HG02973 (cell line): ENCODE data around the gene GGTLC2.

Experiments
- ATAC-seq: cut with Tn5 transposase; IDR thresholded peaks from one replicate; pipeline ENCODE4 v1.9.1; 2021; ENCODE audit warnings: moderate library complexity; ENCODE audit not compliant: unreplicated experiment

GGTLC2 gene

DNA sequence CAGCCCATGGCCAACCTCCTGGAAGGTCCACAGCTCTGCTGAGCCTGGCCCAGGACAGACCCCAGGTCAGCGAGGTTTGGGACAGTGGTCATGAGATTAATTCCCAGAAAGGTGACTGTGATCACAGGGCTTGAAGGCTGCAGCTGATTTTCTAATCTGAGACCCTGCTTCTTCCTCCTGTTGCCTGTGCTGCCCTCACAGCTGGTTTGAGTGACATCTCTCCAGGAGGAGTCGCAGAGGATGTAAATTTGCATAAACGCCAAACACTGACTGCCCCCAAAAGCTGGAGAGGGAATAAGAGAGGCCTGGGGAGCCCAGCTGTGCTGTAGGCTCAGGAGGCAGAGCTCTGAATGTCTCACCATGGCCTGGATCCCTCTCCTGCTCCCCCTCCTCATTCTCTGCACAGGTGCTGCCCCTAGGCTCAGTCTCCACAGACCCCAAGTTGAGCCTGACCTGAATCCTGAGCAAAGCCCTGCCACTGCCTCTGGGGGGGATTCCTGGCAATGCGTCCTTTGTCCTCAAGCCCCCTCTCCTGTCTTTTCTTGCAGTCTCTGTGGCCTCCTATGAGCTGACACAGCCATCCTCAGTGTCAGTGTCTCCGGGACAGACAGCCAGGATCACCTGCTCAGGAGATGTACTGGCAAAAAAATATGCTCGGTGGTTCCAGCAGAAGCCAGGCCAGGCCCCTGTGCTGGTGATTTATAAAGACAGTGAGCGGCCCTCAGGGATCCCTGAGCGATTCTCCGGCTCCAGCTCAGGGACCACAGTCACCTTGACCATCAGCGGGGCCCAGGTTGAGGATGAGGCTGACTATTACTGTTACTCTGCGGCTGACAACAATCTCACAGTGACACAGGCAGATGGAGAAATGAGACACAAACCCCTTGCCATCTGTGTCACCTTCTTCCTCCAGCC is 23.8 kb downstream of the GGTLC2 start:
- ATAC-seq = no peak

DNA sequence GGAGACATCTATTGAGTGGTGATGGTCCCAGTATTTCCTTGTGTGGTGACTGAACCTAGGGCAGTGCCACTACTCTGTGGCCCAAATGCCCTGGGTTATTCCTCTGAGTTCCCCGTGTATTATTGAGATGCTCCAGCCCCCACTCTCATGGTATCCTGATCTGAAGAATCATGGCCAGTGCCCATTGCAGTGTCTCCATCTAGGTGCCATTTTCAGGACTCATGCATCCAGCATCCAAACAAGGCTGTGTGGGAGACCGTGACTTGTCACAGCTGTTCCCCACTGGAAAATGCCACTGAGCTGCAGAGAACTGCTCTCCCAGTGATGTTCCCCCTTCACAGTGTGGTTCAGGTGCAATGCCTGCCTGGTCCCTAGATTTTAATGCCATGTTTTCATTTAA is 24.7 kb downstream of the GGTLC2 start:
- ATAC-seq = no peak

DNA sequence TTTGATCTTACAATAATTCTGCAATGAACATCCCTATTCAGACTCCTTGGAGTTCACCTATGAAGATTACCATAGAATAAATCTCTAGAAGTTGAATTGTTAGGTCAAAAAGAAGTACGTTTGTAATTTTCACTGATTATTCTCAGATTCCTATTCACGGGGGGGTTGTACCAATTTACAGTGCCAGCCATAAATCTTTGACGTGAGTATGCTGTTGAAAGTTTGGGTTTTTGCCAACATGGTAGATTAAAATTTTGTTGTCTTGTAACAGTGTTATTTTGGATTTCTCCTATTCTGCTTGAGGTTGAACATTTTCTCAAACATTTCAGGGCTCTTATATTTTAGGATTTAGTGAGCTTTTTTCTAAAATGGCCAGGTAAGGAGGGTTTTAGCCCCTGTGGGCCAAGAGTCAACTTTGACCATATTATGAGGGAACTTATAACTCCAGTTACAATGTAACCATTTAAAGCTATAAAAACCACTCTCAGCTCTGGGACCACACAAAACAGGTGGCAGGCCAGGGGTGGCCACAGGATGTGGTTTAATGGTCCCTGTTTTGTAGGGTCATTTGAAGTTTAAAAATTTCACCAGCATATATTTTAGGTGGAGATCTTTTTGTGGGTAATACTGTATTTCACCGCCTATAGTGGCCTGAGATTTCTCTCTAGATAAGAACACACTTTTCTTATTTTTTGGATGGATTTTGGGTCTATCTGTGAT is 25.8 kb downstream of the GGTLC2 start:
- no peak for ATAC-seq

DNA sequence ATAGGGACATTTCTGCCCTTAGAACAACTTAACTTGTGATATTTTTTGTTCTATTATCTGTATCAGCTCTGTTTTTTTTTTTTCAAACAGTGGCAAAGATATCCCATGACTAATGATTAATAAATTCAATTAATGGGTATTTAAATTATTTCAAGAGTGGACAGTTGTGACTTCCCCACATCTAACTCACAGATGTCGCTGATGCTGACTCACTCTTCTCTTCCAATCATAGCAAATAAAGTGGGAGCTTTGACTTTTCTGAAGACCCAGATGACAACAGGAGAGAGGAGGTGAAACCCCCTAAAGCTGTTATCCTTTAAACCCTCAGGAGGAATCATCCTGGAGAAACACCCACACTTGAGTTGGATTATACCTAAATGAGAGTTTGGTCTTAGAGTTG is 27.1 kb downstream of the GGTLC2 start:
- no peak for ATAC-seq

DNA sequence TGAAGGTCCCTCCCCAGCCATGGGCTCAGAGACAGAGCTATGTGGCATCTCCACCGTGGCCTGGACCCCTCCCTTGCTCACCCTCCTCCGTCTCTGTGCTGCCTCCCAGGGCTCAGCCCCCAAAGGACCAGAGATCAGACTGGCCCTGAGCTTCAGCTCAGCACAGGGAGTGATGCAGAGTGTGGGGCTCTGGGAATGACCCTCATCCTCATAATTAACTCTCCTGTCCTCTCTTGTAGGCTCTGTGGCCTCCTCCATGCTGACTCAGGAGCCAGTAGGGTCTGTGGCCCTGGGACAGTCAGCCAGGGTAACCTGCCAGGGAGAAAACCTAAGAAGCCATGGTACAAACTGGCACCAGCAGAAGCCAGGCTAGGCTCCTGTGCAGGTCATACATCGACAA is 28.7 kb downstream of the GGTLC2 start:
- no peak for ATAC-seq

DNA sequence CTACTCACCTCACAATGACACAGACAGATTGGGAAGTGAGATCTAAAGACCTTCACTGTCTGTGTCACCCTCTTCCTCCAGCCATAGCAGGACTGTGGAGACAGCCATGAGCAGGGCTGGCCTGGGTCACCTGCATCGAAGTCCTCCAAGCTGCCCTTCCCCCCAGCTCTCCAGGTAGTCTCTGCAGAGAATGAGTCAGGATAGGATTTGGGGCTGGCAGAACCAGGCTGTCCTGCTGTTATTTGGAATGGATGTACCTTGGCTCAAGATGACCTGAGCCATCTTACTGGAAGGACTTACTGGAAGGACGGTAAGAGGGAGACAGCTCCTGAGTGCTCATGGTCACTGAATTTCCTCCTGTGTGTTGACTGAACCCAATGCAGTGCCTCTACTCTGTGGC is 29.2 kb downstream of the GGTLC2 start:
- ATAC-seq = no peak

DNA sequence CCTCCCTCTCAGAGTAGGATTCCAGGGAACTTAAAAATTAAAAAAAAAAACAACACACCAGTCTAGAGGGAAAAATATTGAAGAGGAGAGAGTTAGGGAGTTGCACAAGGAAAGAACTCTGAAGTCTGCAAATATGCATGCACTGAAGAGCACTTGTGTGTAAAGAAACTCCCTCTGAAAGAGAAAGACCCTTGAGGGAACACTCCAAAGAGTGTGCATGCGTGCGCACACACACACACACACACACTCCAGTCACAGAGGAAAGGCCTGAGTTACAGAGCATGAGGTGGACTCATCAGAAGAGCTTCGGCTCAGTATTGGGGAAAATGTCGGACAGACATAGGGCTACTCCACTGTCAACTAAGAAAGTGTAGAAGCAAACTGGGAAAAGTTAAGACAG is 30.1 kb downstream of the GGTLC2 start:
- ATAC-seq = no peak

DNA sequence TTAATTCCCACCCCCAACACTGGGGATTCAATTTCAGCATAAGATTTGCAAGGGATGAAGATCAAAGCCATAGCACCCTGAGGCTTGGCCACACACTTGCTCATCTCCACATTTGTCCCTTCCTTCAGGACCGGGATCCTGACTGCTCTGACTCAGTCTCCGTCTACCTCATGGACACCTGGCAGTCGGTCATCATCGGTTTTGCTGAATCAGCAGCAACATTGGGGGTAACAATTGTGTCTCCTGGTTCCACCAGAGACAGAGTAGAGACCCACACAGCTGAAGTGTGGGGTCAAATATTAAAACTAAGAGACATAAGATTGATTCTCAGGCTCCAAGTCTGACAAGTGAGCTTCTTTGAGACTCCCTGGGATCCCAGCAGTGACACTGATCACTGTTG is 34.6 kb downstream of the GGTLC2 start:
- ATAC-seq = no peak

DNA sequence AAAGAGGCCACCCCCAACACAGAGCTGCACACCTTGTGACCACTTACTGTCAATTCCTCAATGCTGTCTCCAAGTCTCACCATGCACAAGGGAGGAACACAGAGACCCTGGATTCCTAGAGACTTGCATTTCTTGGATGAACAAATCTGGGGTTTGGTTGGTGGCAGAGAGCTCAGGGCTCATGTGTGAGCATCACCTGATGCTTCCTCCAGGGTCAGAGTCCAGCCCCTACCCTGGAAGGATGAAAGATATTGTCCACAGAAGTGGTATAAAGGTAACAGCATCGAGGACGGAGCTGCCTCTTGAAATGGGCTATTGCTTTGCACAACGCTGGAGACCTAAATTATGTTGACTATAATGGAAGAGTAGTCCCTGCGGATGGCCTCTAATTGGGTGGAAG is 36.0 kb downstream of the GGTLC2 start:
- no peak for ATAC-seq

DNA sequence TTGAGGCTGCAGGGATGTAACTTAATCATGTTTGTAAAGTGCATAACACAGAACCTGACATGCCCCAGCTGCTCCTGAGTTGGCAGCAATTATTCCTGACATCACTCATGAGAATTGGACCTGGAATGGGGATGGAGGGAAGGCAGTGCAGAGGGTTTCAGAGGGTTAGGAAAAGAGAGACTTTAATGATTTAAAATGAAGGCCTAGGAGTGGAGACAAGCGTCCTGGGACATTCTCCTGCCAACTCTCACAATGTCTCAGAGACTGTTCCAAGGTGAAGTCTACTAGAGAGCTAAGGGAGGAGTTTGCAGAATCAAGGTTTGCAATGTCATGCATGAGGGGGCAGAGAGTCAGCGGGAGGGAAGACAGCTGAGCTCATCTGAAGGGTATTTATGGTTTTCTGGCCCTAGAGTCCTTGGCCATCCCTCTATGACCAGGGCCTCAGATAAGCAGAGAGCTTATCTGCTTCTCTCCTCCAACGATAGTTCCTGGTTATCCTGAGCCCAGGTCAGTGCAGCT is 36.9 kb downstream of the GGTLC2 start:
- no peak for ATAC-seq

DNA sequence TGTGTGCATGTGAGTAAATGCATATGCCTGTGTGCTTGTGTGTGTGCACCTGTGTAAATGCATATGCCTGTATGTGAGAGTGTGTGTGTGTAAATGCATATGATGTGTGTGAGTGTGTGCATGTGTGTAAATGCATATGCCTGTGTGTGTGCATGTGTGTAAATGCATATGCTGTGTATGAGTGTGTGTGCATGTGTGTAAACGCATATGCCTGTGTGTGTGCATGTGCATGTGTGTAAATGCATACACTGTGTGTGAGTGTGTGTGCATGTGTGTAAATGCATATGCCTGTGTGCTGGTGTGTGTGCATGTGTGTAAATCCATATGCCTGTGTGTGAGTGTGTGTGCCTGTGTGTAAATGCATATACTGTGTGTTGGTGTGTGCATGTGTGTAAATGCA is 37.8 kb downstream of the GGTLC2 start:
- ATAC-seq = no peak

DNA sequence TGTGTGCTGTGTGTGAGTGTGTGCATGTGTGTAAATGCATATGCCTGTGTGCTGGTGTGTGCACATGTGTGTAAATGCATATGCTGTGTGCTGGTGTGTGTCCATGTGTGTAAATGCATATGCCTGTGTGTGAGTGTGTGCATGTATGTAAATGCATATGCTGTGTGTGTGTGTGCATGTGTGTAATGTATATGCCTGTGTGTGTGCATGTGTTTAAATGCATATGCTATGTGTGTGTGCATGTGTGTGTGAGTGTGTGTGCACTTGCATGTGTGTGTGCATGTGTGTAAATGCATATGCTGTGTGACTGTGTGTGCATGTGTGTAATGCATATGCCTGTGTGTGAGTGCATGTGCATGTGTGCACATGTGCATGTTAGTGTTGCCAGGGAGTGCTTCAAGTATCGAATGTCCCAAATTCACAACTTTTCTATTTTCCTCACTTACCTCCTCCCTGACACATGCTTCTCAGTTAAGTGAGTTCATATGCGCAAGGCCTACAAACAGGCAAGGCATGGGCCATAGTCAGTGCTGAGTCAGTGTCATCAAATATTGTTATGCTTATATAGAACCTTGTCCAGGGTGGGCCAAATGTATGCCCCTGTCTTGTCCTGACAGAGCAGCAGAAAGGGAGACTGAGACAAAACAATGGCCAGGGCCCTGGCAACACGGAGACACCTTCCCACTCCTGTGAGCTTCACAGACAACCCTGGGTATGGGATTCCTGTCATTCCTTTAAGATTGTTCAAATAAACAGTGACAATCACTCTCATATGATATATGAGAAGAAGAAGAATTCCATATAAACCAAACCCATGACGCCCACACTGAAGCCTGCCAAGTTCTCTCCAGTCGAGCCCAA is 38.6 kb downstream of the GGTLC2 start:
- ATAC-seq = no peak

DNA sequence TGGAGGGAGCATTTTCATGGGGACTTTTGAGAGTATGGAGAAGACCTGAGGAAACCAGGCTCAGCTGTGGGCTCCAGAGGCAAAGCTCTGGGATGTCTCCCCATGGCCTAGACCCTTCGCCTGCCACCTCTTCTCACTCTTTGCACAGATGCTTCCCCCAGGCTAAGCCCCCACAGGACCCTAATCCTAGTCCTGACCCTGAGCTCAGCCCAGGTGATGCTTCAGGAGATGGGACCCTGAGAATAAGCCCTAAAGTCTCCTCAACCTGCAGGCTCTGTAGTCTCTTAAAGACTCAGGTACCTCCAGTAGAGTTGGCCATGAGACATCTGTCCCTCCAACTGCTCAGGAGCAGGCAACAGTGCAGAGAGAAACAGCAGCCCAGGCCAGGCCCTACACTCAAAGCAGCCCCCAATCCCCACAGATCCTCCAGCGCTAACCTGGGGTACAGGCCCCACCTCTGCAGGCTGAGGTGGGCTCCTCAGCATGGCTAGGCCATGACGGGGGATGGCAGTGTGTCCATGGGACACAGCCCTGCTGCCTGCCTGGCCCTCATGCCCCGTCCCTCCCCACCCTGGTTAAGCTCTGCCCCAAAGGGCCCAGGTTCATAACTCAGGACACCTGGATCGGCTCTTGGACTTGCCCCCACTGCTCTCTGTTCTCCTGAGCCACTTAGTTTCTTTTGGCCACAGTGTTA is 39.4 kb downstream of the GGTLC2 start:
- ATAC-seq = no peak

DNA sequence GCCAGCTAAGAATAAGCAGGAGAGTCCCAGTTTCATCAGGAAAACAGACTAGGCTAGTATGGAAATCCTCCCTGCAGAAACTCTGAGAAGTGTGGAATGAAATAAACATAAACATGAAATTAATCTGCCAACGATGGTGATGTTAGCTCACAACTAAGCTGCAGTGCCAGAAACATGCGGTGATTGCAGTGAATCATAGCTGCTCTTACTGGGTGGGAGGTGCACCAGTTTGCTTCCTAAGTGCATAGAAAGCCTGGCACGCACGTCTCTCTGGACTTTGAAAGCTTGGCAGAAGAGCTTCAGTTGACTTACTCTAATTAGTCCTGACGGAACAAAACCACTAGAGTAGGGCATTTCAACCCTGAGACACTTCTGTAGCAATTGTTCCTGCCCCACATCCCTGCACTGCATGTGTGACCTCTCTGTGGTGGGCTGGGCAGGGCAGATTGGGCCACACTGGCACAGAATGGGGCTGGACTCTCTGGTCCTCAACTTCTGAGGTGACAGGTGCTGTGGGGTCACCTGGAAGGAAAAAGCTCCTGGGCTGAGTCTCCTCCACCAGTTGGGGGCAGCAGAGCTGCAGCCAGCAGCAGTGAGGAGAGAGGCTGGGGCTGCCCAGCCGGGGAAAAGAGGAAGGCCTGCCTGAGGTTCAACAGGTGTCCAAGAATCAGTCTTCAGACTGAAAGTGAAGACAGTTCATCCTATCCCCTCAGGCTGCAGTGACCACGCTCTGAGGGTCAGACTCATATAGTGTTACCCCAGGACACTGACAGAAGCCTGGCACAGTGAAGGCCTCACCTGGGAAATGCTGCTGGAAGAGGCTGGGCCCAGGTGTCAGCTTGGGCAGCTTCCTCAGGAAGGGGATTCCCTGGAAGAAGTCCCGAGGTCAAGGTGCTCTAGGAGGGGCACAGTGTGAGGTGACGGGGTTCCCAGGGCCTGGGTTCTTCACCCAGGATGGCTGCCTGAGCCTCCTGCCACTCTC is 40.5 kb downstream of the GGTLC2 start:
- ATAC-seq = peak; percentile 42

DNA sequence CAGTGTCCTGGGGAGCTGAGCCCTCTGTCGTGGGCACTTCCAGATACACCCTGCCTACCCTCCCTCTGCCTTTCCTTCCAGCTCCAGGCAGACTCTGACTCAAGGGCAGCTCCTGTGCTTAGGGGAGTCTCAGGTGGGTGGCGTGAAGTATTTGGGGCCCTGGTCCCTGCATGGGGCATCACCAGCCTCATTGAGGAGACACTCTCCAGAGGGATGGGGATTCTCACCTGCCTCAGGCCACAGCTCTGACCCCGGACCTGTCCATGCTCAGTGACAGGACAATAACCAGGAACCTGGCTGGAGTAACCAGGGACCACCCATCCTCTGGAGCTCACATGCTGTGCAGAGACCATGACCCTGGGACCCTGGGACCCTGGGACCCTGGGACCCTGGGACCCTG is 41.2 kb downstream of the GGTLC2 start:
- no peak for ATAC-seq

DNA sequence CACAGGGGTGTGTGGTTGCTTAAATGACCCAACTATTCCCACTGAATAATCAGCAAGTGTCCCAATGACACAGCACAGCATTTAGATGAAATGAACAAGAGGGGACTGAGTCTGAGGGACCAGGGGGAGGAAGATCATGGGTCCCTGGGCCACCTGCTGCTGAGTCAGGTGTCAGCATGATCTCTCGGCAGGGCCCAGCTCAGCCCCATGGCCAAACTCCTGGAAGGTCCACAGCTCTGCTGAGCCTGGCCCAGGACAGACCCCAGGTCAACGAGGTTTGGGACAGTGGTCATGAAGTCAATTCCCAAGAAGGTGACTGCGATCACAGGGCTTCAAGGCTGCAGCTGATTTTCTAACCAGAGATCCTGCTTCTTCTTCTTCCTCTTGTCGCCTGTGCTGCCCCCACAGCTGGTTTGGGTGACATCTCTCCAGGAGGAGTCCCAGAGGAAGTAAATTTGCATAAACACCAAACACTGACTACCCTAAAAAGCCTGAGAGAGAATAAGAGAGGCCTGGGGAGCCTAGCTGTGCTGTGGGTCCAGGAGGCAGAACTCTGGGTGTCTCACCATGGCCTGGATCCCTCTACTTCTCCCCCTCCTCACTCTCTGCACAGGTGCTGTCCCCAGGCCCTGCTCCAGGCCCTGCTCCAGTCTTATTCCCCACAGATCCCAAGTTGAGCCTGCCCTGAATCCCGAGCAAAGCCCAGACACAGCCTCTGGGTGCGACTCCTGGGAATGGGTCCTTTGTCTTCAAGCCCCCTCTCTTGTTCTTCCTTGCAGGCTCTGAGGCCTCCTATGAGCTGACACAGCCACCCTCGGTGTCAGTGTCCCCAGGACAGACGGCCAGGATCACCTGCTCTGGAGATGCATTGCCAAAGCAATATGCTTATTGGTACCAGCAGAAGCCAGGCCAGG is 42.0 kb downstream of the GGTLC2 start:
- ATAC-seq = peak; percentile 46

DNA sequence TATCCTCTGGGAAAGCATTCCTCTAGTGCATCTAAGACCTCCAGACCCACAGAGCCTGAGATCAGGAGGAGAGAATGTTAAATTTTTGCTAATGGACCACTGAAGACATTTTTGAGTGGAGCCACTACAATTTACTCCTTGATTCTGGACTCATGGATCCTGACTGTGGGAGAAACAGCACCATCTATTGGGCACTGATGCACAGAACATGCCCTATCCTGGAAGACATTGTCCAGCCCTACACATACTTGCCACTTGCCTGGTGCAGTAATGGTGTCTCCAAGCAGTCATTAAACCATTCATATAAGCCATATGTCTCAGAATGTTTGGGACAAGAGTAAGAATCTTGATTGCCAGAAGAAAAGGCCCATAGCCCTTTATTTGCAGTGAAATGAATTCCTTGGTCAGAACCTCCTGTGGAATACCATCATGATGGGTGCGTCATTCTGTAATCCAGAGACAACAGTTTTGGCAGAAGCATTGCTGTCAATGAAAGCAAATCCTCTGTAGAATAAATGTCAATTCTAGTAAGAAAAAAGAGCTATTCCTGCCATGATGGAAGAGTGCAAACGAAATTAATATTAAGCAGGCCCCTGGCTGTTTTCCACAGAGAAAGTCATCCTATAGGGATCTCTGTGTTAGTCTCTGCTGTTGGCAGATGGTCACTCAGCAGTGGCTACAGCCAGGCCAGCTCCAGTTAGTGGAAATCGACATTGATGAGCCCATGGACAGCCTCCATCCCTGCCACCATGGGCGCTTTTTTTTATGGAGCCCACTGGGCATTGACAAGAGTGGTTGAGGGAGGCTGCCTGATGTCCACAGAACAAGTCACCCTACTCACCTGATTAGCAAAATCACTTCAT is 43.5 kb downstream of the GGTLC2 start:
- ATAC-seq = no peak
